GM12864 (cell line): ENCODE results near the gene SAC3D1.

Experiments used
- DNase-seq: peaks from one replicate; pipeline ENCODE4 v3.0.0-alpha.2; 2011; ENCODE audit warnings: low read depth
- H3K4me3 ChIP-seq: 2 replicates; pipeline ENCODE4 v1.5.1; 2011; ENCODE audit warnings: mild to moderate bottlenecking, low read depth, low read length, control low read depth
- CTCF ChIP-seq: IDR thresholded peaks from 2 replicates; pipeline ENCODE4 v1.5.1; 2011; ENCODE audit warnings: low read depth, mild to moderate bottlenecking, moderate library complexity, low read length, control low read depth, inconsistent platforms; ENCODE audit errors: missing control alignments

SAC3D1 gene

GRCh38 chr11:65078151-65078550 is 37.1 kb downstream of the SAC3D1 start:
- H3K4me3 ChIP-seq = no peak overlapping the region
- peak; percentile 85 for TF ChIP-seq CTCF
- DNase-seq = no peak

GRCh38 chr11:65078786-65079342 is 37.9 kb downstream of the SAC3D1 start:
- H3K4me3 ChIP-seq = no peak overlapping the region
- no peak for TF ChIP-seq CTCF
- no peak for DNase-seq

GRCh38 chr11:65083134-65083833 is 42.3 kb downstream of the SAC3D1 start:
- DNase-seq = no peak
- peak overlapping the region; percentile 92 for H3K4me3 ChIP-seq
- peak; percentile 4 for TF ChIP-seq CTCF

GRCh38 chr11:65083834-65084597 is 43.0 kb downstream of the SAC3D1 start, which contains the start of the genes CDCA5 and ZFPL1:
TSS of gene CDCA5 (minus strand) at chr11:65084040. CDS start at chr11:65083978, 62 bp downstream.
TSS of gene ZFPL1 (plus strand) at chr11:65084222. CDS start at chr11:65084699, 477 bp downstream.
- peak; percentile 85 for DNase-seq
- H3K4me3 ChIP-seq = peak within 1 kb of the TSS; percentile 92
- no peak for TF ChIP-seq CTCF

- DNase-seq = no peak
- H3K4me3 ChIP-seq = peak overlapping the region; percentile 92
- TF ChIP-seq CTCF = no peak
These were observed 43.8 kb downstream of the SAC3D1 start for GRCh38 chr11:65084598-65085375.

- no peak for DNase-seq
- H3K4me3 ChIP-seq = no peak overlapping the region; the same call in 1 of the 2 replicates
- no peak for TF ChIP-seq CTCF
These were observed 44.4 kb downstream of the SAC3D1 start for GRCh38 chr11:65085446-65085845.
